ENCODE data around the gene MMS19.
A peak's percentile ranks its signal among the peaks of the same experiment; 100 is the strongest.
"Not testable (repeated sequence)": the region's sequence is repeated elsewhere in the genome, so short reads cannot be mapped to it uniquely, and the experiment has no call there.

MMS19 gene

GRCh38 chr10:97498076-97498840, at the start of gene MMS19:
TSS of gene MMS19 (minus strand) at chr10:97498422. CDS start at chr10:97498384, 38 bp downstream.
- peak; percentile 99 to 100 for DNase-seq

DNA sequence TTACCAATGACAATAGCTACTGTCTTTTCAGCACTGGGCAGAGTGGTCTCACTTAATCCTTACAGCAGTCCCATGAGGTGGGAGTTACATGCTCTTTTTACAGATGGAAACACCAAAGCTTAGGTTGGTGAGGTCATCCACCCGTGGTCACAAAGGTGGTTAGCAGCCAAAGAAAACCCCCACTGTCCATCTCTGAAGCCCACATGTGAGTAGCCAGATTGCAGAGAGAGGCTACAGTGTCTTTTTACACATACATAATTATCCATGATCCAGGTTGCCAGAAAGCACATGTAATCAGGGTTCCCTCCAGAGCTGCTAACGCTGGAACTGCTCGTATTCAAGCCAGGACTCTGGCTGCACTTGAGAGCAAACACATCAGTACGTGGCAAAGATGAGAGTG, 49.7 kb upstream of the MMS19 start:
- DNase-seq = no peak

DNA sequence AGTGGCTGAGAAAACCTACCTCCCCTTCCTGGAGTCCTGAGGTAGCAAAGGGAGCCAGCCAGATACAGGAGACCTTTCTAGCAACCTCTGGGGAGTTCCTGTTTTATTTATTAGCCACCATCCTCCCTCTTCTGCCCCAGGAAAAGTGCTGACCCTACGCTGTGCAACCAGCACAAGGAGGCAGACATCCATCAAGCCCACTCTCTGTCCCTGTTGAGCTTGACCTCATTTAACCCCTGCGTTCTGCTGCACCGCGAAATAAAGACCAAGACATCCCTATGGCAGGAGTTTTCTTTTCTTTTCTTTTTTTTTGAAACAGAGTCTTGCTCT, 49.0 kb upstream of the MMS19 start:
- DNase-seq = no peak

- no peak for DNase-seq
Measured at GRCh38 chr10:97546456-97547270, 48.4 kb upstream of the MMS19 start.

- peak; percentile 42 to 56 for DNase-seq
Measured at GRCh38 chr10:97543025-97543546, 44.9 kb upstream of the MMS19 start.

DNA sequence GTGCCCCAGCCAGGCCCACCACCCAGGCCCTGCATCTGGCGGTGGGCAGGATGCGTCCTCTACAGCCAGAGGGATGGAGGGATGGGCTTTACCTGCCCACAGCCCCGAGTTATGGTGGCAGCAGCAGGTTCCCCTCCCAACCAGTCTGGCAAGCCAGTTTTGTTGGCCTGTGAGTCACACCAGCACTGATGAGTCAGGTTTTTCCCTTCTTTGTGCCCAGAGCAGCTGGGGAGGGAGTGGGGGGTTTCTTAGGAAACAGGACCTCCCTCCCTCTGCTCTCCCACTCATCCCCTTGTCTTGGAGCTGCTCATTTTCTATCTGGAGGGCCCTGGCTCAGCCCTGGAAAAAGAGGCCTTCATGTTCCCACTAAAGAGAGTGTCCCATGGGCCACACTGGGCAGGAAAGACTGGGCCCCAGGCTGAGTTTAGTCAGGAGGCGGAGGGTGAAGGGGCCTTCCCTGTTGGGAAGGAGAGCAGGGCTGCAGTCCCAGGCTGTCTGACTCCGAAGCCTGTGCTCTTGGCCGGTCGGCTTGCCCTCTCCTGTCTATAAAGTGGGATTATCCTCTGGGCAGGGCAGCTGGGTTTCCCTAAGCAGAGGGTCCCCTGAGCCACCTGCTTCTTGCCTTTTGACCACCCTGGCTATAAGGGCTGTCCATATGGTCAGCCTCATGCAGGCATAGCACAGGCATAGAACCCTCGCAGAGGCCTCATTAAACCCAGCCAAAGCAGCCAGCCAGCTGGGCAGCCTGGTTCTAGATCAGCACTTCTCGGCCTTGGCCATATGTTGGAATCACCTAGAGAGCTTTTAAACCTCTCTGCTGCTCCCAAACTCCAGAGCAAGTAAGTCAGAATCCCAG, 44.2 kb upstream of the MMS19 start:
- DNase-seq = peak; percentile 44 to 49

DNA sequence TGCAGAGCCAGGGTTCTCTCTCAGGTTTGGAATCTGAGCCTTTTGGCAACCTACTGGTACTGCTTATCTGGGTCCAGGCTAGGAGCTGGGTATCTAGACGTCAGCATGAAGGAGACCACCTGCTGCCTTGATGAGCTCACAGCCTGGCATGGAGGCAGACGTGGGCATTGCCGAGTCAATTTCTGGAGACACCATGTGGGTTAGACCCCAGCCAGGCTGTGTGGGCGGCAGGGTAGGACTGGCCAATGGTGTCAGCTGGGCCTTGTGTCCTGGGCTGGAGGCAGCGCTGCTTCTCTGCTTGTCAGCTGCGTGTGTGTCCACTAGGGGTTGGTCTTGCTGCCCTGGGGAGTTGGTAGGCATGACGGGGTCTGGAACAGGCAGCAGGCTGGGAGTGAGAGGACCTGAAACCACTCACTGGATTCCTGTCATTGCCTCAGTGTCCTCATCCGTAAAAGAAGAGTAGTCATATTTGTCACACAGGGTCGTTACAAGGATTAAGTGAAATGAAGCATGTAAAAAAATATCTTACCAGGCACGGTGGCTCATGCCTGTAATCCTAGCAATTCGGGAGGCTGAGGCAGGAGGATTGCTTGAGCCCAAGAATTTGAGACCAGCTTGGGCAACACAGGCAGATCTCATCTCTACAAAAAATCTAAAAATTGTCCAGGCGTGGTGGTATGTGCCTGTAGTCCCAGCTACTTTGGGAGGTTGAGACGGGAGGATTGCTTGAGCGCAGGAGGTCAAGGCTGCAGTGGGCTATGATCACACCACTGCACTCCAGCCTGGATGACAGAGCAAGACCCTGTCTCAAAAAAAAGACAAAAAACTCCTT, 42.7 kb upstream of the MMS19 start:
- no peak for DNase-seq

DNA sequence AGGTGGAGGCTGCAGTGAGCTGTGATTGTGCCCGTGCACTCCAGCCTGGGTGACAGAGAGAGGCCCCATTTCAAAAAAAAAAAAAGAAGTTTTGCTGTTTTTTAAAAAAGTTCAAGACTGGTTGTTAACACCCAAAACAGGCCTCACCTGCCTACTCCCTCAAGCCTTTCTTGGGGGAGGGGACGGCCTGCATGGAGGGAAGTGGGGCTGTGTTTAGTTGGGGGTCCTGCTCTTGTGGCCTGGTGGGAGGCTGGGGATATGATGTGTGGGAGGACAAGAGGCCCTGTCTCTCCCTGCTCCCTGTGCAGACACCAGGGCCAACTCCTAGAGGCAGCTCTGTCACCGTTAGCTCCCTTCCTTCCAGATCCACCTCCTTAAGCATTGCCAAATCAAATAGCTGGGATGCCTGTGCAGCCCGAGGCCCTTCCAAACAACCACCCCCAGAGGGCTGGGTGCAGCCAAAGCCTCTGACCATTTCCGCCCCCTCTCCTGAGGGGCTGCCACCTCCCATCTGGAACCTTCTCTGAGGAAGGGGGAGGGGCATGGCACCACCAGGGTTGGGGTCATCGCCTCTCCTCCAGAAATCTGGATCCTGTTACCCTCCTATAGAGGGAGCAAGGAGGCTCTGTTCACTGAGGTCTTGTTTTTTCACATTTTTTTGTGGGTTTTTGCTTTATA, 41.4 kb upstream of the MMS19 start:
- no peak for DNase-seq

- no peak for DNase-seq
Measured at GRCh38 chr10:97538839-97539238, 40.6 kb upstream of the MMS19 start.

DNA sequence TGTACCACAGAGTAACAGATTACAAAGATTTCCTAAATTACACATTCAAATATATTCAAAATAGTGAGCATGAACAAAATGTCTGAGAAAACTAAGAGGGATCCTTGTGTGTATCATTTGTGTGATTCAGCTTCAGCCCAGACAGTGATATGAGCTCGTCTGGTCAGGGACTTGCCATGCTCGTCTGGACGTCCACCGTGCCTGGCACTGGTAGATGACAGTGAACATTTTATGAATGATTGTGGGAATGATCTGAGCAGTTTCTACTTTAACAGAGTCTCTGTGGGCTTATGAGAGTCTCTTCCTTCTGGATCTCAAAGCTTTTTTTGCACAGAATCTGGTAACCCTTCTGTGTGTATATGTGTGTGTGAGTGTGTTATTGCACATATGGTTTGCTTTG, 40.2 kb upstream of the MMS19 start:
- DNase-seq = no peak

- no peak for DNase-seq
Measured at GRCh38 chr10:97537186-97537869, 39.1 kb upstream of the MMS19 start.

DNA sequence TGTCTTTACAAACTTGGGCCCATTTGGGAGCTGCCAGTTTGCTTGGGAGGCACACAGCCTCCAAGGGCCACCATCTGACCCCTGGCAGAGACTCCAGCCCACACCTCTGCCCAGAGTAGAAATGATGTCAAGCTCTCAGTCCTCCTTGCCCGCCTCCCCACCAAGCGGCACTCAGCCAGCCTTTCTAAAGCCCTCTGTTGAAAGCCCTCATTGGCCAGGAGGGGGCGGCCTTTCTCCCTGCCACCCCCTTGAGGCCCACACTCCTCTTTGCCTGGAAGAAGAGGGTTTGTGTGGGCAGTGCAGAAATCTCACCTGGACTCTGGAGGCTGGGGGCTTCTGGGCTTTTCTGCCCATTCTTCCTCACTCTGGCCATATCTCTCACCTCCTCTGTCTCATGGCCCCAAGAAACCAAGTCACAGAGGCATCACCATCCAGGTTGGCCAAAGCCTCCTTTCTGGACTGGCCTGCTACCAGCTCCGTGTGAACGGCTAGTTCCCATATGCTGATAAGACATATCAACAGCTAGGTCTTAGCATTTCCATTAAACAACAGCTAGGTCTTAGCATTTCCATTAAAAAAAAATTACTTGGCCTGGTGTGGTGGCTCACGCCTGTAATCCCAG, 36.6 kb upstream of the MMS19 start:
- DNase-seq = peak in 1 of 2 donors; percentile 28

- DNase-seq = no peak
Measured at GRCh38 chr10:97533888-97534287, 35.7 kb upstream of the MMS19 start.

- DNase-seq = no peak
Measured at GRCh38 chr10:97532935-97533671, 34.9 kb upstream of the MMS19 start.

DNA sequence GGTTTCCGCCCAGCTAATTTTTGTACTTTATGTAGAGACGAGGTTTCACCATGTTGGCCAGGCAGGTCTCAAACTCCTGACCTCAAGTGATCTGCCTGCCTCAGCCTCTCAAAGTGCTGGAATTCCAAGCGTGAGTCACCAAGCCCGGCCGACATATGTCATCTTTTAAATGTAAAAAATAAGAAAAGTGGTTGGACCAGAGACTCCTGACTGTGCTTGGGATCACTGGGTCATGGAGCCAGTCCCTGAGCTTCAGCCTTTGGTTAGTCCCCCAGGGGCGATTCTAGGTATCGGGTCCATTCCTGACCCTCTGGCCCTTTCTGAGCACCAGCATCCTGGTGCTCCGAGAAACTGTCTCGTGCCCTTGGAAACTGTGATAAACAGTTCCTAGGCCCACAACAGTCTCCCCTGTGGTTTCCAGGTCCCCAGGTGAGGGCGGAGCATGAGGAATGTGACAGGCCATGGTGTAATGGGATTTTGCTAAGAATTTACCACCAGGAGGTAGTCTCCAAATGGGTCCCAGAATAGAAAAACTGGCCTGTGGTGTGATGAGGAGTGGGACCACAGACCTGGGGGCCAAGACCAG, 33.3 kb upstream of the MMS19 start:
- no peak for DNase-seq

- no peak for DNase-seq
Measured at GRCh38 chr10:97529685-97530465, 31.7 kb upstream of the MMS19 start.

- not testable (repeated sequence) for DNase-seq
Measured at GRCh38 chr10:97528876-97529275, 30.7 kb upstream of the MMS19 start.

GRCh38 chr10:97525683-97526110, 27.5 kb upstream of the MMS19 start:
- DNase-seq = no peak

Data from activated CD4-positive, alpha-beta T cell treated with anti-CD3 and anti-CD28 coated beads for 4 hours (primary cell).